Measurements from ENCODE around the gene TRPM1.
"Not testable (repeated sequence)": the region's sequence is repeated elsewhere in the genome, so short reads cannot be mapped to it uniquely, and the experiment has no call there.

The TRPM1 gene

GRCh38 chr15:31116423-31117030, 15.0 kb upstream of the TRPM1 start:
- DNase-seq, result no peak

GRCh38 chr15:31111091-31111647, 9.6 kb upstream of the TRPM1 start:
- no peak for DNase-seq

GRCh38 chr15:31108836-31109235, 7.3 kb upstream of the TRPM1 start:
- DNase-seq, result no peak

- DNase-seq, result no peak
These were observed 5.2 kb upstream of the TRPM1 start for GRCh38 chr15:31106495-31107300.

GRCh38 chr15:31104003-31104402, 2.5 kb upstream of the TRPM1 start:
- DNase-seq, result no peak

GRCh38 chr15:31102374-31103342, 1.1 kb upstream of the TRPM1 start:
- DNase-seq, result no peak

- DNase-seq, result no peak
These were observed 455 bp upstream of the TRPM1 start for GRCh38 chr15:31102039-31102321.

GRCh38 chr15:31100738-31101137, 787 bp downstream of the TRPM1 start:
- DNase-seq, result no peak

GRCh38 chr15:31098953-31099740, 2.4 kb downstream of the TRPM1 start:
- no peak for DNase-seq

GRCh38 chr15:31098491-31098917, 3.0 kb downstream of the TRPM1 start:
- no peak for DNase-seq

- DNase-seq, result no peak
These were observed 5.0 kb downstream of the TRPM1 start for GRCh38 chr15:31096563-31096962.

- DNase-seq, result no peak
These were observed 10.0 kb downstream of the TRPM1 start for GRCh38 chr15:31091481-31091880.

GRCh38 chr15:31090766-31091165, 10.8 kb downstream of the TRPM1 start:
- no peak for DNase-seq

GRCh38 chr15:31089368-31090047, 12.0 kb downstream of the TRPM1 start:
- DNase-seq, result no peak

GRCh38 chr15:31088672-31089367, 12.7 kb downstream of the TRPM1 start:
- DNase-seq, result no peak

GRCh38 chr15:31088041-31088440, 13.5 kb downstream of the TRPM1 start:
- DNase-seq, result not testable (repeated sequence)

- DNase-seq, result no peak
These were observed 15.2 kb downstream of the TRPM1 start for GRCh38 chr15:31086344-31086743.

- no peak for DNase-seq
These were observed 16.2 kb downstream of the TRPM1 start for GRCh38 chr15:31085359-31085758.

- DNase-seq, result no peak
These were observed 17.3 kb downstream of the TRPM1 start for GRCh38 chr15:31084176-31084575.

GRCh38 chr15:31083370-31083780, 18.1 kb downstream of the TRPM1 start:
- no peak for DNase-seq

GRCh38 chr15:31082771-31083369, 18.7 kb downstream of the TRPM1 start:
- DNase-seq, result no peak
